CD4-positive, alpha-beta T cell treated with Interleukin-15 for 4 hours (primary cell): ENCODE results near the gene LIX1.
"Not testable (repeated sequence)": the region's sequence is repeated elsewhere in the genome, so short reads cannot be mapped to it uniquely, and the experiment has no call there.

Source experiments
- DNase-seq: peaks from one replicate; pipeline ENCODE4 v3.0.0-alpha.2; 2020; ENCODE audit warnings: low spot score

LIX1 gene

DNA sequence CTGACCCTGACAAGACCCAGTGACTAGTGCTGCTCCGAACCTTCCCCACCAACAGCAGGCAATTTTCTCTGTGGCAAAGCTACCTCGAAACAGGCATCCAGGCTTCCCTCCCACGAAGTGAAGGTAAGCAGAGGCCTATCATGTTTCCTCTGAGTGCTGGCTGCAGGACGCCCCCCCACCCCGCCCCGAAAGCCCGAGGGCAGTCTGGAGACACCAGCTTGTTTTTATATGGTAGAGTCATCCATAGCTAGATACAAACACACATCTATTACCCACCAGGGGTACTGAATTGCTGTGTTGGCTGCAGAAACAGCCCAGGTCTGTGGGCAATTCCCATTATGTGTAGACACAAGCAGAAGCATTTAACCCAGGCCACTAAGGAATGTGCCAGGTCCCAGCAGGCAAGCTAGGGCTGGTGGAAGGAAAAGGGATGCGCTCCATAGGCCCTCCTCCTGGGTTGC, 40.4 kb downstream of the LIX1 start:
- DNase-seq = no peak

DNA sequence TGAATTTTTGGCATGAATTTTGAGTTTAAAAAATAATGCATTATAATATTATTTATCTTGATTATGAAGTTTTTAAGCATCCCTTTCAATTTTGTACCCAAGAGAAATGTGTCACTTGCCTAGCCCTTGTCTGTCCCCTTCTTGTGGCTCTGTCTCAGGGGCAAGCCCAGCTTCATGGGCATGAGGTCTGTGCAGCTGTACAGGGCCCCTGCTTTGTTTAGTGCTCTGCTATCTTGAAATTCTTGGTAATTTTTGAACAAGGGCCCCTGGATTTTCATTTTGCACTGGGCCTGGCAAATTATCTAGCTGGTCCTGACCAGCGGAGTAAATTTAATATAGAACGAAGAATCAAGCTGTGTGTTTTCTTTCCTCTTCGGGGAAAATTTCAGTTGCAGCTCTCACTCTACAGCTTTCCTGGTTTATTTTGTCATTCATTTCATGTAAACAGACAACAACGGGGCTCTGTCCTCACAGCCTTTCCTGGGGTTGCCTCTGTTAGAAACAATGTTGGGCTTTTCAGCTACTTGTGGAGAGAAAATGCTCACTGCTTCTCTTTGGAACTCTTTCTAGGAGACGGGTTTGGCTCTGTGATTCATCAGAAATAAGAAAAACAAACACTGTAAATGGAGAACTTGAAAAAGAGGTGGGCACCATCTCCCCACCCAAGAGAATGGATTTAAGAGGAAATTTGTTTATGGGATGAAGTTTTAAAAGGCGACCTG, 41.1 kb downstream of the LIX1 start:
- no peak for DNase-seq

- DNase-seq = no peak
Measured at GRCh38 chr5:97100476-97100875, 41.9 kb downstream of the LIX1 start.

GRCh38 chr5:97098922-97099321, 43.5 kb downstream of the LIX1 start:
- DNase-seq = no peak

DNA sequence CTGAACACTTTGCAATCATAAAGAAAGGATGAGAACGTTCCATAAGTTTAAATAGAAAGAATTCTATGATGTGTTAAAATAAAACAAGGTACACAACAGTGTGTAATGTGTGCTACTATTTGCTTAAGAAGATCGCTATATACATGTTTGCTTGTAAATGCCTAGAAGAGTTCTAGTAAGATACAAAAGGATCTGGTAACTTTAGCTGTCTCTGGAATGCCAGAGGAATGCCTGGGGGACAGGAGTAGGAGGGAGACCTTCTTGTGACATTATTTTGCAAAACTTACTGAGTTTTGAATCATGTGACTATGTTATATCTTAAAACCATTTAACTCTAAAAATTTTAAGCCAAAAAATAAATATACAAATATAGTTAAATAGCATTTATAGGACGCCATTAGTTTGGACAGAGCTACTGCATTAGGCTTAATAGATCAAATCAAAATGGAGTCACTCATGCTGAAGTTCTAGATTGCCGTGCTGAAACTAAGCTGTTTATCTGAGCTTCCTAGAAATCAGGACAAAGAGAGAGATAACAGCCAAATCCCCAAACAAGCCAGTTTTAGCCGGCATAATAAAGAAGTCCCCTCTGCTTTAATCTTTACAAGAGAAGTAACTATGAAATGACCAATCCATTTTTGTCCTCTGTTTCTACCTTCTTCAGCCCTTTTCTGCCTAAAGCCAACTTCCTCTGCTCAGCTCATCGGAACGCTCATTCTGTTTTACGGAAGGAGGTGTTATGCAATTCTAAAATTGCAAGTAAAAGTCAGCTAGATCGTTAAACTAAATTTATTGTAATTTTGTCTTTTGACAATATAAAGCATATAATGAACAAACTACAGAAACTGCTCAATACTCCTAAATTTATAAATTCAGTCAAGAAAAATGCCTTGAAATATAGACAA, 44.8 kb downstream of the LIX1 start:
- no peak for DNase-seq

DNA sequence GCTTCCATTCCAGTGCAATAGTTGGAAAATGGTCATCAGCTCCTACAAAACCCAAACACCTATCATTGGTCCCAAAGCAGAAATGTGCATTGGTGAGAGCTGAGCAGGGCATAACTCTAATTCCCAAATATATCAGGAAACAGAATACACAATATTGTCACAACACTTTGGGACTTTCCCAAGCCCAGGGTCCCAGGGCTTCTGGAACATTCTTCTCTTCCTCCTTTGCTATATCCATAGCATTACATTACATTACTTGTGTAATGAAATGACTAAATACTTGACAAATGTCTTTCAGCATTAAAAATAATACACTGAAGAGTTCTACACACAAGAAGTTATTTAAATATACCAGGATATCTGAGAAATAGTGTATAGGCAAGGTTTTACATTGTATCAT, 45.6 kb downstream of the LIX1 start:
- DNase-seq = no peak

DNA sequence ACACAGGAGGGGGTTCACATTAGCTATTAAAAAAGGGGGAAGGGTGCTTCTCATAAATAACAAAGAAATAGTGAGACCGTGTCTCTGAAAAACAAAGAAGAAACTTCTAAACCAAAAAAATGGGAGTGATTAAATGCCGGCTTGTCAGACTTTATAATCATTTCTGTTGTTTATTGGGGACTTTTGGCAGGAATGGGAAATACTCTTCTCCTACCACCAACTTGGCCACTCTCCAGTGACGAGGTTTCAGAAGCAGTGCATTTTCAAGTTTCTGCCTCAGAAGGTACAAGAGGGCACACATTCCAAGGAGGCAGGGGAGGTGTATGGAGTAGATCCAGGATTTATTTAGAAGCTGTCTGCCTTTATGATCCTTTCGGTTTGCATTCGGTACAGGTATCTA, 46.2 kb downstream of the LIX1 start:
- no peak for DNase-seq

GRCh38 chr5:97095318-97095732, 47.1 kb downstream of the LIX1 start:
- DNase-seq = no peak

DNA sequence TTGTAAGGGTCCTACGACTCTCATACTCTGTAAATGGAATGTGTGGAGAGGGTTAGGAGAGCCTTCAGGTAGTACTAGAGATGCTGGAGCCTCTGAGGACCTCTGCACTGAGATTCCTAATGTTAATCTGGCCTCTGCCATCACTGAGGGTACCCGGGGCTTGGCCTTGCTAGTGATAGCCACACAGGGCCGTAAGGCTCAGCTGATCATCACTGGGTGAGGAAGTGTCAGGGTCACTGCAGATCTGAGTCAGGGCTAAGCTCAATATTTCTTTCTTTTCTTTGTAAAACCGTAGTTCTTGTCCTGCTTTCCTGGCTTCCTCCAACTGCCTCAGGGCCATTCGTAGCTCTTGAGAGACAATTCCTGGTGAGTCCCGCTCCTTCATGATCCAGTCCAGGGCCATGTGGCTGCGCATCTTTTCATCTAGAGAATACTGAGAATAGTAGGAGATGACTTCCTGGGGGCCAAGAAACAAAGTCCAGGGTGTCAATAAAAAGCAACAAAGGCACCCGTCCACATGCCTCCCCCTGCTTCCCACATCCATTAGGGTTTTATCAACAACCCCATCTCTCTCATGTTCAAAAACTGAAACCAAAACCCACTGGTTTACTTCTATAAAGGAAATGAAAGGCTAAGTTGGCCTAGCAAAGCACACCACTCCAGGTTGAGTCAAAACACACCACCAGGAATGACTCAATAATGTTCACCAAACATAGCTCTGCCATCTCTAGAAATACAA, 47.7 kb downstream of the LIX1 start:
- no peak for DNase-seq

GRCh38 chr5:97093193-97093592, 49.2 kb downstream of the LIX1 start:
- DNase-seq = no peak

- no peak for DNase-seq
Measured at GRCh38 chr5:97090944-97091343, 51.5 kb downstream of the LIX1 start.

DNA sequence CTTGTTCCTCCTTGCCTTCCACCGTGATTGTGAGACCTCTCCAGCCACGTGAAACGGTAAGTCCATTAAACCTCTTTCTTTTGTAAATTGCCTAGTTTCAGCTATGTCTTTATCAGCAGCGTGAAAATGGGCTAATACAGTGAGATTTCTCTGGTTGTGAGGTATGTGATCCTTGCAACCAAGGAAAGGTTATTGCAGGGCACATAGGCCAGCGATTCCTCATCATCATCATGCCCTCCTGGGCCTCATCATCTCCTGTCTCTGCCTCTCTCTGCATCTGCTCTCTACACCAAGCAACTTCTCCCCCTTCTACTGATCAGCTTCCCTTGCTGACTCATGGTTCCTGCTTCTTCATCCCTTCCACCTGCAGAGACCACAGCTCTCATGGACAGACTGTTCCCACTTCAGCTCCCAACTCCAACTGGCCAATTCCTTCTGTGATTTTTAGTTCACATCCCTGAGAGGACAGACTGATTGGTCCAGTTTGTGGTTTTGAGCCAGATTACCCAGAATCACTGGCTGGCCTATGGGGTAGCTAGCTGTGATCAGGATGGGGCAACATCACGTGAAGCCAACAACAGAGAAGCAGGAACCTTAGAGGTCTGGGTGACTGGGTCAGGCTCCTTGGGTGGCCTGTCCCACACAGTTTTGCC, 53.1 kb downstream of the LIX1 start:
- DNase-seq = no peak

DNA sequence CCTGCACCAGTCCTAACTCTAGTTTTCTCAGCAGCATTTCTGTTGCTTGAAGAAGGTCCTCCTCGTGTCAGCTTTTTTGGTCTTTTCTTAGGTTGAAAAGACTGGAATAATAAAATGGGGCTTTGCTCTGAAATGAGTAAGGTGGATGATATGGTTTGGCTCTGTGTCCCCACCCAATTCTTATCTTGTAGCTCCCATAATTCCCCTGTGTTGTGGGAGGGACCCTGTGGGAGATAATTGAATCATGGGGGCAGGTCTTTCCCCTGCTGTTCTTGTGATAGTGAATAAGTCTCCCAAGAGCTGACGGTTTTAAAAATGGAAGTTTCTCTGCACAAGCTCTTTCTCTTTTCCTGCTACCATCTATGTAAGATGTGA, 53.6 kb downstream of the LIX1 start:
- DNase-seq = no peak

DNA sequence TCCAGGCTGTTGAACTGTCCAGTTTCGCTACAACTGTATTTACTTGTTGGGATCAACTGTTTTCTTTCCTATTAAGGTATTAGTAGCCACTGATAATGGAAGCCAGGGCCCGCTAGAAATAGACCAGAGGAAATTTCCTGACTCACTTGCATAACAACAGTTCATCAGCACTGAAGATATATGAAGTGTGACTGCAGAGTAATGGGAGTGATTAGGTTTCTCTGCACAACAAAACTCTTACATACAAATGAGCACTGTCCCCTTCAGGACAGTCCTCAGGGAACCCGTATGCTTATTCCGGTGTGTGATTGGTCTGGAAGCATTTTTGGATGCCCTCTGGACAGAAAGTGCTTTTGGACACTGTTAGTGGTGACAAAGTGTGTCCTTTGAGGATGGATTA, 55.3 kb downstream of the LIX1 start:
- no peak for DNase-seq

GRCh38 chr5:97085459-97086181, 56.8 kb downstream of the LIX1 start:
- no peak for DNase-seq

- not testable (repeated sequence) for DNase-seq
Measured at GRCh38 chr5:97084782-97085458, 57.5 kb downstream of the LIX1 start.

GRCh38 chr5:97078958-97079743, 63.3 kb downstream of the LIX1 start:
- no peak for DNase-seq

DNA sequence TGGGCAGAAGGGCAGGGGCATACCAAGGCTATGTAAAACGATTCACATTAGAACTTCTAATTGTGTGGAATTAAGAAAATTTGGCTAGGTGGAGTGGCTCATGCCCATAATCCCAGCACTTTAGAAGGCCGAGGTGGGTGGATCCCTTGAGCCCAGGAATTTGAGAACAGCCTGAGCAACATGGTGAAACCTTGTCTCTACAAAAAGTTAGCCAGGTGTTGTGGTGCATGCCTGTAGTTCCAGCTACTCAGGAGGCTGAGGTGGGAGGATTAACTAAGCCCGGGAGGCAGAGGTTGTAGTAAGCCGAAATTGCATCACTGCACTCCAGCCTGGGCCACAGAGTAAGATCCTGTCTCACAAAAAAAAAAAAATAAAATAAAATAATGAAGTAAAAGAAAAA, 65.2 kb downstream of the LIX1 start:
- no peak for DNase-seq

DNA sequence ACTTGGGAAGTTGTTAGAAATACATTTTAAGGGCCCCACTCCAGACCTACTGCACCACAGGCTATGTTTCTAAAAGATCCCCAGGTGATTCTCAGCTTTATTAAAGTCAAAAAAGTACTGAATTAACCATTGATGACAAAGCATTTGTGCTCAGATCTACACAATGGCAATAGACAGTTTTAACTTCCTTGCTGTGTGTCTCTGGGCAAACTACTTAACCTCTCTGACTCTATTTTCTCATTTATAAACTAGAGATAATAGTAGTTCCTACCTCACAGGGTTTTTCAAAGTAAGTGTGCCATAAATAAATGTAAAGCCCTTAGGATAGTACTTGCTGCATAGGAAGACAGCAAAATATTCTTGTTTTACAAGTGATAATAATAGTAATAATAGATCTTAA, 66.3 kb downstream of the LIX1 start:
- no peak for DNase-seq

- no peak for DNase-seq
Measured at GRCh38 chr5:97075649-97076048, 66.8 kb downstream of the LIX1 start.
